Measurements from ENCODE around the gene PITPNM3.

Gene PITPNM3

GRCh38 chr17:6476076-6476809, 80.1 kb downstream of the PITPNM3 start:
- DNase-seq: no peak

- no peak for DNase-seq
Measured at GRCh38 chr17:6475411-6475810, 80.9 kb downstream of the PITPNM3 start.

- no peak for DNase-seq
Measured at GRCh38 chr17:6474906-6475305, 81.4 kb downstream of the PITPNM3 start.

- DNase-seq: no peak
Measured at GRCh38 chr17:6474376-6474775, 82.0 kb downstream of the PITPNM3 start.

- peak; percentile 47 for DNase-seq
Measured at GRCh38 chr17:6473128-6473767, 83.1 kb downstream of the PITPNM3 start.

- no peak for DNase-seq
Measured at GRCh38 chr17:6472517-6472916, 83.8 kb downstream of the PITPNM3 start.

GRCh38 chr17:6471531-6472465, 84.6 kb downstream of the PITPNM3 start:
- DNase-seq: no peak

GRCh38 chr17:6470751-6471521, 85.4 kb downstream of the PITPNM3 start:
- DNase-seq: no peak

GRCh38 chr17:6470146-6470718, 86.1 kb downstream of the PITPNM3 start:
- DNase-seq: no peak

- no peak for DNase-seq
Measured at GRCh38 chr17:6468051-6468790, 88.1 kb downstream of the PITPNM3 start.

- no peak for DNase-seq
Measured at GRCh38 chr17:6467567-6467966, 88.8 kb downstream of the PITPNM3 start.

GRCh38 chr17:6465206-6466003, 91.0 kb downstream of the PITPNM3 start:
- DNase-seq: no peak

- DNase-seq: no peak
Measured at GRCh38 chr17:6464446-6465041, 91.8 kb downstream of the PITPNM3 start.

- no peak for DNase-seq
Measured at GRCh38 chr17:6463616-6464445, 92.5 kb downstream of the PITPNM3 start.

- DNase-seq: no peak
Measured at GRCh38 chr17:6462692-6463091, 93.7 kb downstream of the PITPNM3 start.

- DNase-seq: no peak
Measured at GRCh38 chr17:6461792-6462524, 94.4 kb downstream of the PITPNM3 start.

GRCh38 chr17:6461246-6461645, 95.1 kb downstream of the PITPNM3 start:
- no peak for DNase-seq

- DNase-seq: no peak
Measured at GRCh38 chr17:6460531-6461161, 95.7 kb downstream of the PITPNM3 start.
